NOMO-1 (cell line): ENCODE data around the gene SORL1-AS1.
A peak's percentile ranks its signal among the peaks of the same experiment; 100 is the strongest.
"Not testable (repeated sequence)": the region's sequence is repeated elsewhere in the genome, so short reads cannot be mapped to it uniquely, and the experiment has no call there.

Source experiments
- DNase-seq, 2 experiments: peaks; one replicate each; lab custom pipeline; 2025; ENCODE audit not compliant: unreplicated experiment in 2 of 2; lab: John Stamatoyannopoulos, UW

SORL1-AS1 gene

DNA sequence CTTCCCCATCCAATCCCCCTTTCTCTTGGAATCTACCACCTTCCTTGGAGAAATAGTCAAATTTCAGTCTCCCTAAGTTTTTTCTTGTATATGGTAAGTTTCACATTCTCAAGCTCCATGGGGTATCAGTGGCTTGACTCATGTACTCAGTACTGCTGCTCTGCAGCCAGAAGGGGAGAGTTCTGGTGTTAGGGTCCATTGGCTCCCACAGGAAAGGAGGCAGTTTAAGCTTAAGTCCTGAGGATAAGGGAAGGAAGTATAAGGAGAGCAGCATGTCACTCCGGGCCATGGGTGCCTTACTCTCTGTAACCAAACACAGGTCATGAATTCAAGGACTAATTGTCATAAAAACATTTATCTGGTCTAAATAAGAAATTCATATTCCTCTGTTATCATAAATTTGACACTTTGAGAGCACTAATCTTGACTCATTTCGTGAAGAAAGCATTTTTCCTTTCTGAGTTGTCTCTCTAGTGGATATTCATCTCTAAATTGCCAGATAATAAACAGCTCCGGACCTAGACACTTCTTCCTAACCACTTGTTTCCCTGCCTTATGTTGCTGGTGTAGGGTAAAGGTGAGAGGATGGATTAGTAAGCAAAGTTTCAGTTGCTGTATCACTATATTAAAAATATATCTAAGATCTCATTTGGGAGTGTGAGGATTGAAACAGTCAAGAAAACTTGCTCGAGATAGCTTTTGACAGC lies 20.8 kb downstream of the SORL1-AS1 start:
- DNase-seq: no peak

DNA sequence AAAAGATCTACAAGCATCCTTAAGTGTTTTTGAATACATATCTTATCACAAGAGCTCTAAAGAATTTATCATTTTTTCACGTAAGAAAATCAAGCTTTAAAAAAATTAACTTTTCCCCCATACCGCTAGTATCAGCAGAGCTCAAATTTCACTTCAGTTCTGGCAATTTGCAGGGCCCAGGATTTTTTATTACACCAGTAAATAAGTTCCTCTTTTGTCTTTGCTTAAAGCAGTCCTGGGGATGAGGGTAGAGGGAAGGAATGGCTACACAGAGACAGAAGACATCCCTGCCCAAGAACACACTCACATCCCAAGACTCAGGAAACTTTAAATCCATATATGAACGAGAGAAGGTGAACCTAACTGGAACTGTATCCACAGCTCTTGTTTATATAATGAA lies 23.2 kb downstream of the SORL1-AS1 start:
- DNase-seq: peak; percentile 66 to 83

DNA sequence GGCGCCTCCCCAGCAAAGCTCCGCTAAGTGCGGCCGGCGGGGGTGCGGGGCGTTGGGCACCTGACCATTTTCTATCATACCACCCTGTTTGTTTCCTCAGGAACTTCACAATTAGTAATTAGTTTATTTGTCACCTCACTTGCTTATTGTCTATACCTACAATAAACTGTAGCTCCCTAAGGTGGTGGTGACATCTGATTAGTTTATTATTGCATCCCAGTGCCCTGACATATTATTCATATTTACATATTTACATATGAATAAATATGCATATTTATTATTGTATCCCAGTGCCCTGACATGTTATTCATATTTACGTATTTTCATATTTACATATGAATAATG lies 25.4 kb downstream of the SORL1-AS1 start:
- no peak for DNase-seq

DNA sequence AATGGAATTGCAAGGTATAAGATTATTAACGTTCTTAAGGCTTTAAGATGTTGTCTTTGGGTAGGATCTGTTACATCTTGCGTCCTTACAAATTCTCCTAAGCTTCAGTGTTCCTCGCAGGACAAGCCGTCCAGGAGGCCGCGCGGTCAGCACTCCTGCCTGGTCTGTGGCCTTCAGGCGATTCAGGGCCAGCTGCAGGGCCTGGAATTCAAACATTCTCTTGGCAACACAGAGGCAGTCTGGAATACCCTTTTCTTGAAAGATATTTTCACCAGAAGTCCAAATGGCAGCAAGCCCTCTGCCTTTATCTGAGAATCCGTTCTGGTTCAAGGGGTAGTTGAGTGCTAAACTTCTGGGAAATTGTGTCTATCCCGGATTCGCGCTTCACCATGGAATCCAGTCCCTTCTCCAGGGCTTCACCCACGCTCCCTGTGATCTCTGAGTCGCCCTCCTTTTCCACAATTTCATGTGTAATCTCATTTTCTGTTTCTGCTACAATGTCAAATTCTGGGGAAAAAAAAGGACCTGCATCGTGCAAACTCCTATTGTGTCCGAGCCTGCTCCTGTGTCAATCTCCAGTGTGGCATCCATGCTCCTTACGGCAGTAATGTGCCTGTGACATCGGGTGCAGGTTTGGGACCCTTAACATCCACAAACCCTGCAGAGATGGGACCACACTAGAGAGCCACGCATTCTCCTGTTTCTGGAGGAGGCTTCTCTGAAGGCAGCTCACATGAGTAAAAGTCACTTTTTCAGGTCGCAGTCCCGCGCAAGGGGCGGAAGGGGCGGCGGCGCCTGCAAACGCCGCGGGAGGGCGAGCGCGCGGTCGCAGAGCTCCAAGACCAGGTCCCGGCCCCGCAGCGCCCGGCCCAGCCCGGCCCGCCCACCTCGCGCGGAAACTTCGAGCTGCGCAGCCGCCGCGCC lies 26.0 kb downstream of the SORL1-AS1 start:
- peak in 1 of 2 experiments; percentile 14 for DNase-seq

DNA sequence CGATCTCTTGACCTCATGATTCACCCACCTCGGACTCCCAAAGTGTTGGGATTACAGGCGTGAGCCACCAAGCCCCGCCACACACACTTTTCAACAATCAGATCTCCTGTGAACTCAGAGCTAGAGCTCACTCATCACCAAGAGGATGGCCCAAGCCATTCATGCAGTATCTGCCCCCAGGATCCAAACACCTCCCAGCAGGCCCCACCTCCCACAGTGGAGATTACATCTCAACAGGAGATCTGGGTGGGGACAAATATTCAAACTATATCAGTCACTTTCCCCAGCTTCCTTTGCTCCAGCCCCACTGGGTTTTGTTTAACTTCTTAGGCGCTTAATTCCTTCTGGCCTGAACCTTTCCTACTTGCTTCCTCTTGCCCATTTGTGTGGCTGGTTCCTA lies 26.9 kb downstream of the SORL1-AS1 start:
- DNase-seq: no peak

DNA sequence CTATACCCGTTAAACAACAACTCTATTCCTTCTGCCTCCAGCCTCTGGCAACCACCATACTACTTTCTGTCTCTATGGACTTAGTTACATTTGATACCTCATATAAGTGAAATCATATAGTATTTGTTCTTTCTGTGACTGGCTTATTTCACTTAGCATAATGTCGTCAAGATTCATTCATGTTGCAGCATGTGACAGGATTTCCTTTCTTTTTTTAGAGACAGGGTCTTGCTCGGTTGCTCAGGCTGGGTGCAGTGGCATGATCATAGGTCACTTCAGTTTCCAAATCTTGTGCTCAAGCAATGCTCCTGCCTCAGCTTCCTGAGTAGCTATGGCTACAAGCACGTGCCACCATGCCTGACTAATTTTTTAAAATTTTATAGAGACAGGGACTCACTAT lies 30.1 kb downstream of the SORL1-AS1 start:
- no peak for DNase-seq

DNA sequence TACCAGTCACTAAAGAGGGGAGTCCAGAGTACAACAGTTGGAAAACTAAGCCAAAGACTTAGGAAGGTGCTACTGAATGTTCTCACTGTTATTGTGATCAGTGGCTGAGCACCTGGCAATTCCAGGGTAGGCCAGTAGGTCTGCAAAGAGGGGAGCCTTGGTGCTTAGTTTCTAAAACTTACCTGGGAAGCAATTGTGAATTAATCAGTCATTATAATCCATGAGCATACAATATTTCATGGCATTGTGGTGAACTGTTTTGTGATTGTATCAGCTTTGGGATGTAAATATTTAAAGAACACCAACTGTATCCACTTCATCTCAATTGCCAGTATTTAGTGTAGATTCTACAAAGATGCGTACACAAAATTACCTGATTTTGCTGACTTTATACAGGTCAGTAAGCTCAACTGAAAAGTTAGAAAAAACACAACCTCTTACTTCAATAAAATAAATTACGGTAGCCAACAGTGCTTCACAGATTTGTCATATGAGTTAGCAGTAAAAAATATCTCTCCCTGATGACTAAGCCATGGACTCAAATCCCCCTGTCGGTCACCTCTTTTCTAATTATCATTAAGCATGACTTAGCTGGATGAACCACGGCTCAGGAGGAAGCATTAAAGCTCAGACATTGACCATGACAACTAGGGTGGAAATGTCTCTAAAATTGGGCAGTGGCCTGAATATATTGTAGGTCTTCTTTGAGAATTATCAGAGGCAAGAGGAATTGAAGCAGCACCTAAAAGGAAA lies 31.4 kb downstream of the SORL1-AS1 start:
- DNase-seq: peak; percentile 30 to 74

DNA sequence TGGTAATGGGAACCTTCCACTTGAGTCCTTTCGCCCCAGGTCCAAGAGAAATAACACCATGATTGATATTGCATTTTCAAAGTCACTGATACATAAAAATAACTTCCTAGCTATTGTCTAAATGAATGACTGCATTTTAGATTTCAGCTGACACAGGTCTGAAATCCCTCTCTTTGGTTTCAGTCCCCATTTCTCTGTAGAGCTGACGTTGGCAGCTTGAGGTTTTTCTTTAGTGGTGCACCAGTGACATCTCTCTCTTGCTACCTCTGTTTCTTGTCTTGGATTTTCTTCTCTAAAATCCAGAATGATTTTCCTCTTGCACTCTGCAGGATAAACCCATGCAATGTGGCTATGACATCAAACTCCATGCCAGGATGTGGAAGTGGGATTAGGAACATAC lies 32.4 kb downstream of the SORL1-AS1 start:
- DNase-seq: no peak

DNA sequence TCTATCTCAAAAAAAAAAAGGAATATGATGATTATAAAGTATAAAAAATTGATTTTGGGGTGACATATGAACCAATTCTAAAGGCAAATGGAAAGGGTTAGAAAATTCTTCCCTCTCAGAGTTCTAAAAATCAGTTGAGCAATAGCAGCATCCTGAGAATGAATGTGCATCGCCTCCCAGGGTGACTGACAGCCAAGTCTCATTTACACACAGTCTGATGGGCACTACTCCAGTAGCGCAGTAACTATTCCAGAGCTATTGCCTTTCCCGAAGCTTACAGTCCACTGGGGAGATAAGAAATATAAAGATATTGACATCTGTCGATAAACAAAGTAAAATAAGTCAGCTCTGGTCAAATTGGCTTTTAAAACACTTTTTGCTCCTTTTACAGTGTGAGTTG lies 32.9 kb downstream of the SORL1-AS1 start:
- no peak for DNase-seq

DNA sequence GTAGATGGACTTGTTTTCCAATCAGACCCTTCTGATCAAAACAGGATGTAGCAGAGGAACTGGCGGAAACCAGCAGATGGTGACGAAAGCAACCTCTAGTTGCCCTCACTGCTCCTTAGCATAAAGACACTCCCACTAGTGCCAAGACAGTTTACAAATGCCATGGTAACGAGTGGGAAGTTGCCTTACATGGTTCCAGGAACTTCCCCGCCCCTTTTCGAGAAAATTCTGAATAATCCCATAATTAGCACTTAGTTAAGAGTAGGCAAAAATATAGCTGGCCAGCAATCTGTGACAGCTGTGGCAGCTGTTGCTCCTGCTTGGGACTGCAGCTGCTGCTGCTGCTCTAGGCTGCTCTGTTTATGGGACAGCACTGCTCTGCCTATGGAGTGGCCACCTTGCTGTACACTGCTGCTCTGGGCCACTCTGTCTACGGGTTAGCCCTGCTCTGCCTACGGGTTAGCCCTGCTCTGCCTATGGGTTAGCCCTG lies 34.1 kb downstream of the SORL1-AS1 start:
- peak; percentile 66 to 83 for DNase-seq

DNA sequence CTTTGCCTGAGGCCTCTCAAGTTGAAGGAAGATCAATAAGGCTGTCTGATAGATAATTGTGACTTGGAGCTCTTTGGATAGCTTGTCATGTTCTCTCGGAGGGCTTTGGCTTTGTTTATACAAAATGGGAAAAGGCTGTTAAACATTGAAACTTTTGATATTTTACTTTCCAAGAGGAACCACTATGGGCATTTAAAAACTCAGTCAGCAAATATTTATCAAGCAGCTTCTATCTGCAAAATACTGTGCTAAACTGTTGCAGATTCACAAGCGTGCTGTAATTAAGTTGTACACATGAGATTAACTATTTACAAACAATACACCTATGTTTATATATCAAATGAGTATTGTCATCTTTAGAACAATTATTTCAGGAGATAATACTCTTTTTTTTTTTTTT lies 35.2 kb downstream of the SORL1-AS1 start:
- no peak for DNase-seq

DNA sequence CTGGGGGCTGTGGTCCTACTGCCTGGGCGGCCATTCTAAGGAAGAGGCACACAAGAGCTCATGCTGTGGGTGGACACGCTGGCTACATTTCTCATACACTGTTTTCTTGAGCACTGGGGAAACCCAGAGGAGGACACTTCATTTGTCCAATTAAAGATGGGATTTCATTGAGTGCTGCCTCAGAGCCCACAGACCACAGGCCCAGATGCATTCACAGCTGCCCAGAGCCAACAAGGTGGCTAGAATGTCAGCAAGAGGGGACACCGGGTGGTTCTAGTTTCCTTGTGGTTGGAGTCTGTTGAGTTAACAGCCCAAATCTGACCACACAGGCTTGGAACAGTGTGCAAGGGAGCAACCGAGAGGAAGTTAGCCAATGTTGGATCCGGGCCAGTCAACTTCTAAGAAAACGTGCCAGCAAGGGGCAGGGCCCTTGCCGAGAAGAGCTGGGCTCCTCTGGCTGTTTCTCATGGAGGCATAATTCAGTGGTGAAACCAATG lies 35.7 kb downstream of the SORL1-AS1 start:
- DNase-seq: peak; percentile 96 to 100

DNA sequence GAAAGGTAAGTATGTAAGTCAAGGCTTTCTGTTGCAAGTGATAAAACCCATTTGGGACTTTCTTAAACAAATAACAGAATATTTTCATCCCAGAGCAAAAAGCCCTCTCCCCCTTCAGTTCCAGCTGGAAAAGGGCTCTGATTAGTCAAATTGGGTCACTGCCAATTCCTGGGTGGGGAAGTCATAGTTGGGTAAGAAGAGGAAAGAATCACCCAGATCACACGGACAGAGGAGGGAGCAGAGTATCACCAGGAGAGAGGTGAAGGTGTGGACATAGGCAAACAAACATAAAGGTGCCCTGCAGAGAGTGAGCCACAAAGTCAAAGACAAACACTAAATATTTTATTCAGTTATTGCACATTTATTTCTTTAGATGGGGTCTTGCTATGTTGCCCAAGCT lies 36.9 kb downstream of the SORL1-AS1 start:
- no peak for DNase-seq

DNA sequence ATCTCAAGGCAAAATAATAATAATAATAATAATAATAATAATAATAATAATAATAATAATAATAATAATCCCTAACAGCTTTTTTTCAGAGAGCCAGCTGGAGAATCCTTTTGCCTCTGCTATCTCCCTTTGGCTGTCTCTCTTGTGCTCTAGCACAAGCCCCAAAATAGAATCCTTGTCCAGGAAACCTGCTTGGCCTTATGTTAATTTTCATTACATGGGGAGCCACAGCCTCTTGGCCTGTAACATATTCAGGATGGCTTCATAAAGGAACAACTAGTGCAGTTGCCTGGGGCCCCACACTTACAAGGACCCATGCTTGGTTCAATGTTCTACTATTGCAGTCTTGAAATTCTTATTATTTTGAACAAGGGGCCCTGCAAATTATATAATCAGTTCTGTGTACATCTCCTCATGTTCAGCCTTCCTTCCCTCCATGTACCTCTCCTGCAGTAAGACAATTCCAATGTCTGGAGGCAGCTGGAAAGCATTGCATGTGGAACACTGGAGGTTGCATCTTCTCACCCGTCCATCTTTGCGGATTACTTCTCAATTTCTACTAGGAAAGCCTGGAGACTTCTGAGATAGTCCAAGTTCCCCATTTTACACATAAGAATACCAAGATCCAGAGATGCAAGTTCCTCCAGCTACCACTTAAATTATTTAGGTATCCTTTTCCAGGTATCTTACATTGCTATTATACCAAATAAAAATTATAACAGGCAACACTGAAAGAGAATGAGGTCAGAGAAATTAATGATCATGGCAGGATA lies 38.4 kb downstream of the SORL1-AS1 start:
- peak in 1 of 2 experiments; percentile 39 for DNase-seq

DNA sequence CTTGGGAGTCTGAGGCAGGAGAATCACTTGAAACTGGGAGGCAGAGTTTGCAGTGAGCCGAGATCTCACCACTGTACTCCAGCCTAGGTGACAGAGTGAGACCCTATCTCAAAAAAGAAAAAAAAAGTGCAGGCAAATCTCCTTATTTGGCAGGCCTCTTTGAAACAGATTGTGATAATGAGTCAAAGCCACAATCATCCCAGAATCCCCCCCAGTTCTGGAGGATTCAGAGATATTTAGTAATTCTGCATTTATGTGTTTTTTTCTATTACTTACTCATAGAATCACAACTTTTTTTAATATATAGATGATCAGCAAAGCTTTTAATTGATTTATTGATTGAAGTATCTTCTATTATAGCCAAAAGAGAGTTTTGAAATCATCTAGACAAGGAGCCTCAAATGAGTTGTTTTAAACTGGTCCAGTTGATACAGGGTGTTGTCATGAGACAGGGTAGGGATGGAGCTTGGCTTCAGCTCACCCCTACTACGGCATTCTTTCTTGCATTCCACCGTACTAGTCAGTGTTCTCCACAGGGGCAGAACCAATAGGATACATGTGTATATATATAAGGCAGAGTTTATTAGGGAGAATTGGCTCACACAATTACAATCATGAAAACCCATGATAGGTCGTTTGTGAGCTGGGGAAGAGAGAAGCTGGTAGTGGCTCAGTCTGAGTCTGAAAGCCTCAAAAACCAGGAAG lies 39.9 kb downstream of the SORL1-AS1 start:
- DNase-seq: no peak

DNA sequence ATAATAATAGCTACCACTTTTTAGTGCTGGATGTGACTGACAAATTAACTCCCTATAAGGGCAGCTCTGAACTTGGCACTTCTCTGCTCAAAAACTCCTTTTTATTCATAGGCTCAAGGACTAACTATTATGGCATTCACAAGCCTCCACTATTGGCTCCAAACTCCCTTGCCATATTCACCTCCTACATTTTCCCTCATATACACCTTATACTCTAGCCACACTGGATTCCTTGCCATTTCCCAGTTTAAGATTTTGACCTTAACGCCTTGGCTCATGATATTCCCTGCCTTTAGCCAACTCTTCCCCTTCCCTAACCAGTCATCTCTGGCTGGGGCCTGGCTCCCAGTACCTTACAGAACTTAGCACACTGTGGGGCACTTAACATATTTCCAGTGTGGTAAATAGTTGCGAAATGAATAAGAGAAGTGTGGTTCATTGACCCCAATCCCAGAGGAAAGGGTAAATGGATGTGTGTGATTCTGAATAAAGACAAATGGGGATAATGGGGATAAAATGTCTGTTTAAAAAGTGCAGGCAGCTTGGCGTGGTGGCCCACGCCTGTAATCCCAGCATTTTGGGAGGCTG lies 40.7 kb downstream of the SORL1-AS1 start:
- DNase-seq: no peak

DNA sequence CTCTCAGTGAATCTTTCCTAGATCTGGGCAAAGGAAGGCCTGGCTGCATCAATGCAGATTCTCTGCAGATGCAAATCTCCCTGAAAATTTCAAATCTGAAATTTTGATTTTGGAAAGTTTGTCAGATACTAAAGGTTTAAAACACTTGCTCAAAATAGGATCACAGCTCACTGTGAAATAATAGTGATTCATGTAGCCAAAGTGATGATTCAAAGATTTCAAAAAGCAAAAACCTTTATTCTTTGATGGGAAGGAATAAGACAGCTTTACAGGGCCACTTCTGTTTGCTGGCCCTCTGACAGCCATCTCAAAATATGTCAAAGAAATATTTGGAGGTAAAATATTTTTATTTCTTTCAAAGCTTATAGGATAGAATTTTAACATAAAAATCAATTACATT lies 41.4 kb downstream of the SORL1-AS1 start:
- DNase-seq: not testable (repeated sequence)

DNA sequence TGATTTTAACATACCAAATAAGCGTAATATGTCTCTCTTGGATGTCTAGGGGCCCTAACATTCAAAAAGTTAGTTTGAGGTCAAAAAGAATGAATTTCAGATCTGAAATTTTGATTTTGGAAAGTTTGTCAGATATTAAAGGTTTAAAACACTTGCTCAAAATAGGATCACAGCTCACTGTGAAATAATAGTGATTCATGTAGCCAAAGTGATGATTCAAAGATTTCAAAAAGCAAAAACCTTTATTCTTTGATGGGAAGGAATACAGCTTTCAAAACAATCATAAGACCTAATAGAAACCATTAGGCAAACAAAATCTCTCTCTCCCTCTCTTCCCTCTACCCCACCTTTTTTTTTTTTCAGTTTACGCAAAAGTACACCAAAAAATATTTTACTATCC lies 42.7 kb downstream of the SORL1-AS1 start:
- DNase-seq: not testable (repeated sequence)

DNA sequence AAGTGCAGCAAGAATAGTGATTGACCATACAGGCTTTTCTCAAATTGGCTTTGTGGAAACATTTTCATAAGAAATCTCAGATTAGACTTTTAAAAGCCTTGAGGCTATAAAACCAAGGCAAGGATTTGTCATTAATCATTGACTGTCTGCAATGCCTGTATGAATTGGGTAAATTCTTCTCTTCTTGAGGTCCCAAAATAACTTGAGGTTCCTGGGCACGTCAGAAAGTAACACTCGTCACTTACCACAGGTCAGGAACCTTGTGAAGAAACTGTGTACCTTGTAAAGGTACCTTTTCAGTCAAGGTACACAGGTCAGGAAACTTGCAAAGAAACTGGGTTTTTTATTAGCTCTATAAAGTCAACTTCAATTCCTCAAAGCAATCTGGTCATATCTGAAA lies 43.9 kb downstream of the SORL1-AS1 start:
- no peak for DNase-seq
